ENCODE data around the gene FALEC. TPM values are rescaled to one million over a fixed set of nuclear protein-coding genes. Genes with fewer than 3 reads are reported as not detected.

The FALEC gene
- total and polyA plus RNA-seq, 9 of the 15 experiments (the other 6 are each of a cell fraction or from before 2014, with no cell fraction given): 0.15 to 1.8 (median 0.53) TPM; not detected in 5

DNA sequence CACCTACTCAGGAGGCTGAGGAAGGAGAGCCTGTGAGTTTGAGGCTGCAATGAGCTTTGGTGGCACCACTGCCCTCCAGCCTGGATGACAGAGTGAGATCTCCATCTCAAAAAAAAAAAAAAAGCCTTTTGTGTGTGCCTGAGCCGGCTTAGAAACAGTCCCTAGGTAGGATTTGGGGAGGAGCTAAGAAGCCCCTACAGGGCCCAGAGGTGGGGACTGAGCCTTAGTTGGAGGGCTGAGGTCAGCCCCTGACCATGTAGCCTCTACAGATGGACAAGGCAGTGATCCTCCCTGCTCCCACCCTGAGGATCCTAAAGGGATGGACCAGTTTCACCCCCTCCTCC lies 36.2 kb downstream of the FALEC start:
- H3K9me1 ChIP-seq (ENCODE audit: control insufficient read depth, insufficient read depth, low read length): no peaks in the 10 kb centered on the region
- H3K4me2 ChIP-seq (ENCODE audit: insufficient read depth, low read length): peak overlapping the region; percentile 95
- H3K27me3 ChIP-seq (ENCODE audit: control insufficient read depth in 2 of 2, insufficient read depth in 2 of 2, low read length in 2 of 2): no peaks in the 10 kb centered on the region
- POLR2A ChIA-PET: interaction anchor here (0.6 to 8.9 kb wide), 11 partner anchors 9 to 664 kb away, joined by 3 to 53 read pairs (median 3); a partner anchor contains a TSS
- WGBS (ENCODE audit: insufficient coverage, low coverage, missing lambda C conversion rate): 10% methylated on average over 1 of the region's 1 CpG
- H3K27ac ChIP-seq (ENCODE audit: extremely low read depth, low read depth, low read length): peak overlapping the region; percentile 87
- H2AFZ ChIP-seq (ENCODE audit: low read depth, low read length): no peak overlapping the region
- in situ Hi-C loops (cut with MboI): no loop called here
- DNase-seq (ENCODE audit: extremely low read depth in 1 of 4, low spot score in 3 of 4): no peak
- peaks cover 49% of the 10 kb centered on the region for H3K36me3 ChIP-seq (ENCODE audit: control insufficient read depth, insufficient read depth, low read length)
- H4K20me1 ChIP-seq (replicated peaks; ENCODE audit: control insufficient read depth, insufficient read depth, low read length): peaks cover 9% of the 10 kb centered on the region
- FAIRE-seq: no peak
- no TSS peak for BruUV-seq (replicated peaks)
- H3K79me2 ChIP-seq (ENCODE audit: control insufficient read depth, insufficient read depth, low read length): peaks cover 92% of the 10 kb centered on the region
- ATAC-seq: peak; percentile 0; the same call in 1 of the 3 replicates
- intact Hi-C loops (cut with micrococcal nuclease): loop anchor here (2.0 kb wide), 1 partner anchor 19 kb away; no protein-coding TSS in a partner anchor
- H3K9ac ChIP-seq (ENCODE audit: insufficient read depth in 1 of 2, low read depth in 2 of 2, low read length in 2 of 2): peak overlapping the region; percentile 95 to 99; a peak in 3 of 4 replicates
- H3K9me3 ChIP-seq (replicated peaks; ENCODE audit: control insufficient read depth, insufficient read depth, low read depth, low read length): no peaks in the 10 kb centered on the region
- CTCF ChIA-PET (ENCODE audit: low intra/inter-chr PET ratio): no interaction called here
- H3K4me1 ChIP-seq (replicated peaks in 1 of 2; ENCODE audit: control insufficient read depth in 2 of 2, insufficient read depth in 2 of 2, low read length in 2 of 2): peaks cover 29 to 82% of the 10 kb centered on the region in 2 experiments
- peak overlapping the region; percentile 75 for H3K4me3 ChIP-seq
- TF ChIP-seq, protein P1, sequence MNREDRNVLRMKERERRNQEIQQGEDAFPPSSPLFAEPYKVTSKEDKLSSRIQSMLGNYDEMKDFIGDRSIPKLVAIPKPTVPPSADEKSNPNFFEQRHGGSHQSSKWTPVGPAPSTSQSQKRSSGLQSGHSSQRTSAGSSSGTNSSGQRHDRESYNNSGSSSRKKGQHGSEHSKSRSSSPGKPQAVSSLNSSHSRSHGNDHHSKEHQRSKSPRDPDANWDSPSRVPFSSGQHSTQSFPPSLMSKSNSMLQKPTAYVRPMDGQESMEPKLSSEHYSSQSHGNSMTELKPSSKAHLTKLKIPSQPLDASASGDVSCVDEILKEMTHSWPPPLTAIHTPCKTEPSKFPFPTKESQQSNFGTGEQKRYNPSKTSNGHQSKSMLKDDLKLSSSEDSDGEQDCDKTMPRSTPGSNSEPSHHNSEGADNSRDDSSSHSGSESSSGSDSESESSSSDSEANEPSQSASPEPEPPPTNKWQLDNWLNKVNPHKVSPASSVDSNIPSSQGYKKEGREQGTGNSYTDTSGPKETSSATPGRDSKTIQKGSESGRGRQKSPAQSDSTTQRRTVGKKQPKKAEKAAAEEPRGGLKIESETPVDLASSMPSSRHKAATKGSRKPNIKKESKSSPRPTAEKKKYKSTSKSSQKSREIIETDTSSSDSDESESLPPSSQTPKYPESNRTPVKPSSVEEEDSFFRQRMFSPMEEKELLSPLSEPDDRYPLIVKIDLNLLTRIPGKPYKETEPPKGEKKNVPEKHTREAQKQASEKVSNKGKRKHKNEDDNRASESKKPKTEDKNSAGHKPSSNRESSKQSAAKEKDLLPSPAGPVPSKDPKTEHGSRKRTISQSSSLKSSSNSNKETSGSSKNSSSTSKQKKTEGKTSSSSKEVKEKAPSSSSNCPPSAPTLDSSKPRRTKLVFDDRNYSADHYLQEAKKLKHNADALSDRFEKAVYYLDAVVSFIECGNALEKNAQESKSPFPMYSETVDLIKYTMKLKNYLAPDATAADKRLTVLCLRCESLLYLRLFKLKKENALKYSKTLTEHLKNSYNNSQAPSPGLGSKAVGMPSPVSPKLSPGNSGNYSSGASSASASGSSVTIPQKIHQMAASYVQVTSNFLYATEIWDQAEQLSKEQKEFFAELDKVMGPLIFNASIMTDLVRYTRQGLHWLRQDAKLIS (CRISPR knock-in tag; IDR thresholded peaks at IDR 0.05): 0 out of 2 replicates have a peak, but pooled peaks have one; percentile 41
- TF ChIP-seq, protein P2, sequence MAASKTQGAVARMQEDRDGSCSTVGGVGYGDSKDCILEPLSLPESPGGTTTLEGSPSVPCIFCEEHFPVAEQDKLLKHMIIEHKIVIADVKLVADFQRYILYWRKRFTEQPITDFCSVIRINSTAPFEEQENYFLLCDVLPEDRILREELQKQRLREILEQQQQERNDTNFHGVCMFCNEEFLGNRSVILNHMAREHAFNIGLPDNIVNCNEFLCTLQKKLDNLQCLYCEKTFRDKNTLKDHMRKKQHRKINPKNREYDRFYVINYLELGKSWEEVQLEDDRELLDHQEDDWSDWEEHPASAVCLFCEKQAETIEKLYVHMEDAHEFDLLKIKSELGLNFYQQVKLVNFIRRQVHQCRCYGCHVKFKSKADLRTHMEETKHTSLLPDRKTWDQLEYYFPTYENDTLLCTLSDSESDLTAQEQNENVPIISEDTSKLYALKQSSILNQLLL (CRISPR knock-in tag; IDR thresholded peaks at IDR 0.05; ENCODE audit: borderline replicate concordance): no peak
- TF ChIP-seq SP1 (CRISPR knock-in tag; IDR thresholded peaks at IDR 0.05) (0 out of 2 replicates have a peak, but pooled peaks have one; percentile 24), ZNF507 (tag; conservative IDR thresholded peaks at IDR 0.05) (no peak), KHSRP (IDR thresholded peaks at IDR 0.05) (no peak), CSDE1 (IDR thresholded peaks at IDR 0.05) (no peak), HNRNPL (IDR thresholded peaks at IDR 0.05; ENCODE audit: low read depth, low read length) (no peak), ZNF316 (IDR thresholded peaks at IDR 0.05) (no peak), PYGO2 (tag; IDR thresholded peaks at IDR 0.05) (no peak), SIX5 (IDR thresholded peaks at IDR 0.05; ENCODE audit: borderline replicate concordance in 1 of 2, insufficient read depth in 1 of 2, low read depth in 1 of 2, low read length in 2 of 2) (no peak), ZNF384 (IDR thresholded peaks at IDR 0.05; ENCODE audit: low read depth, low read length) (peak; percentile 62; the same call in 1 of the 2 replicates), ZNF263 (CRISPR knock-in tag; IDR thresholded peaks at IDR 0.05; ENCODE audit: borderline replicate concordance) (peak; percentile 79), POLR2A (conservative IDR thresholded peaks at IDR 0.05) (0 out of 2 replicates have a peak, but pooled peaks have one; percentile 9), ZKSCAN8 (CRISPR knock-in tag; IDR thresholded peaks at IDR 0.05) (no peak)
- TF ChIP-seq, protein P3, sequence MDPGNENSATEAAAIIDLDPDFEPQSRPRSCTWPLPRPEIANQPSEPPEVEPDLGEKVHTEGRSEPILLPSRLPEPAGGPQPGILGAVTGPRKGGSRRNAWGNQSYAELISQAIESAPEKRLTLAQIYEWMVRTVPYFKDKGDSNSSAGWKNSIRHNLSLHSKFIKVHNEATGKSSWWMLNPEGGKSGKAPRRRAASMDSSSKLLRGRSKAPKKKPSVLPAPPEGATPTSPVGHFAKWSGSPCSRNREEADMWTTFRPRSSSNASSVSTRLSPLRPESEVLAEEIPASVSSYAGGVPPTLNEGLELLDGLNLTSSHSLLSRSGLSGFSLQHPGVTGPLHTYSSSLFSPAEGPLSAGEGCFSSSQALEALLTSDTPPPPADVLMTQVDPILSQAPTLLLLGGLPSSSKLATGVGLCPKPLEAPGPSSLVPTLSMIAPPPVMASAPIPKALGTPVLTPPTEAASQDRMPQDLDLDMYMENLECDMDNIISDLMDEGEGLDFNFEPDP (CRISPR knock-in tag; IDR thresholded peaks at IDR 0.05): no peak
- TF ChIP-seq, protein P4, sequence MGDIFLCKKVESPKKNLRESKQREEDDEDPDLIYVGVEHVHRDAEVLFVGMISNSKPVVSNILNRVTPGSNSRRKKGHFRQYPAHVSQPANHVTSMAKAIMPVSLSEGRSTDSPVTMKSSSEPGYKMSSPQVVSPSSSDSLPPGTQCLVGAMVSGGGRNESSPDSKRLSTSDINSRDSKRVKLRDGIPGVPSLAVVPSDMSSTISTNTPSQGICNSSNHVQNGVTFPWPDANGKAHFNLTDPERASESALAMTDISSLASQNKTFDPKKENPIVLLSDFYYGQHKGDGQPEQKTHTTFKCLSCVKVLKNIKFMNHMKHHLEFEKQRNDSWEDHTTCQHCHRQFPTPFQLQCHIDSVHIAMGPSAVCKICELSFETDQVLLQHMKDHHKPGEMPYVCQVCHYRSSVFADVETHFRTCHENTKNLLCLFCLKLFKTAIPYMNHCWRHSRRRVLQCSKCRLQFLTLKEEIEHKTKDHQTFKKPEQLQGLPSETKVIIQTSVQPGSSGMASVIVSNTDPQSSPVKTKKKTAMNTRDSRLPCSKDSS (IDR thresholded peaks at IDR 0.05; ENCODE audit: low read depth, partially characterized antibody): no peak

All from K562 (cell line).